HG02884 (cell line): ENCODE measurements around the gene HMGB1.

Experiments
- ATAC-seq: cut with Tn5 transposase; IDR thresholded peaks from one replicate; pipeline ENCODE4 v1.9.1; 2021; ENCODE audit warnings: mild to moderate bottlenecking, moderate library complexity; ENCODE audit not compliant: unreplicated experiment

Gene HMGB1

GRCh38 chr13:30406779-30407416 is 58.8 kb downstream of the HMGB1 start:
- ATAC-seq = no peak
